HG02588 (cell line): Measurements from ENCODE around the gene SNIP1.
A peak's percentile ranks its signal among the peaks of the same experiment; 100 is the strongest.
"Not testable (repeated sequence)": the region's sequence is repeated elsewhere in the genome, so short reads cannot be mapped to it uniquely, and the experiment has no call there.

Experiments used
- ATAC-seq: cut with Tn5 transposase; IDR thresholded peaks from one replicate; pipeline ENCODE4 v1.9.1; 2021; ENCODE audit warnings: mild to moderate bottlenecking, moderate library complexity; ENCODE audit not compliant: unreplicated experiment

Gene SNIP1

GRCh38 chr1:37514350-37515184, 39.5 kb downstream of the SNIP1 start, which contains the start of gene MEAF6:
TSS of gene MEAF6 (minus strand) at chr1:37514766. CDS start at chr1:37514746, 20 bp downstream.
- peak; percentile 89 for ATAC-seq

GRCh38 chr1:37513795-37514349, 40.2 kb downstream of the SNIP1 start:
- peak; percentile 34 for ATAC-seq

GRCh38 chr1:37509181-37509580, 44.9 kb downstream of the SNIP1 start:
- no peak for ATAC-seq

GRCh38 chr1:37506740-37507139, 47.4 kb downstream of the SNIP1 start:
- ATAC-seq, result no peak

GRCh38 chr1:37502791-37503190, 51.3 kb downstream of the SNIP1 start:
- not testable (repeated sequence) for ATAC-seq

GRCh38 chr1:37502104-37502503, 52.0 kb downstream of the SNIP1 start:
- ATAC-seq, result no peak

GRCh38 chr1:37501661-37502060, 52.4 kb downstream of the SNIP1 start:
- ATAC-seq, result no peak

- no peak for ATAC-seq
Measured at GRCh38 chr1:37498872-37499617, 55.0 kb downstream of the SNIP1 start.

- ATAC-seq, result no peak
Measured at GRCh38 chr1:37497832-37498231, 56.3 kb downstream of the SNIP1 start.

- ATAC-seq, result no peak
Measured at GRCh38 chr1:37495875-37496274, 58.2 kb downstream of the SNIP1 start.

- no peak for ATAC-seq
Measured at GRCh38 chr1:37493336-37494098, 60.6 kb downstream of the SNIP1 start.

- ATAC-seq, result no peak
Measured at GRCh38 chr1:37487619-37487984, 66.5 kb downstream of the SNIP1 start.

- no peak for ATAC-seq
Measured at GRCh38 chr1:37486680-37487618, 67.1 kb downstream of the SNIP1 start.

- ATAC-seq, result no peak
Measured at GRCh38 chr1:37485902-37486679, 68.0 kb downstream of the SNIP1 start.
